Calu3 (cell line): ENCODE measurements around the gene SLCO1C1. TPM values are rescaled to one million over a fixed set of nuclear protein-coding genes. Genes with fewer than 3 reads are reported as not detected.

Source experiments
- BruUV-seq: library from RNA; stranded (reverse); fragments of 400-500 nt; replicated peaks from 2 replicates; lab custom pipeline; 2021; lab: Mats Ljungman, UMichigan
- CTCF ChIA-PET: fragments of 300-600 bp; sonication (Branson Sonifier 250); formaldehyde crosslinking; loops from one replicate; lab custom pipeline; 2022; ENCODE audit warnings: antibody characterized with exemption; lab: Charles Lee
- DNase-seq: peaks from one replicate; pipeline ENCODE4 v3.0.0; 2022
- H3K27ac Mint-ChIP-seq: one replicate; pipeline ENCODE4 v1.8.0; 2022; ENCODE audit warnings: mixed read lengths; ENCODE audit not compliant: unreplicated experiment
- H3K27me3 Mint-ChIP-seq: one replicate; pipeline ENCODE4 v1.8.0; 2022; ENCODE audit warnings: mixed read lengths; ENCODE audit not compliant: unreplicated experiment
- H3K36me3 Mint-ChIP-seq: one replicate; pipeline ENCODE4 v1.8.0; 2022; ENCODE audit warnings: mild to moderate bottlenecking, moderate library complexity, mixed read lengths; ENCODE audit not compliant: insufficient read depth, unreplicated experiment
- H3K4me1 Mint-ChIP-seq: one replicate; pipeline ENCODE4 v1.8.0; 2022; ENCODE audit warnings: mild to moderate bottlenecking, low read depth, mixed read lengths; ENCODE audit not compliant: unreplicated experiment
- H3K4me3 Mint-ChIP-seq: one replicate; pipeline ENCODE4 v1.8.0; 2022; ENCODE audit warnings: mild to moderate bottlenecking, low read depth, moderate library complexity, mixed read lengths; ENCODE audit not compliant: unreplicated experiment
- H3K9me3 Mint-ChIP-seq: one replicate; pipeline ENCODE4 v1.8.0; 2022; ENCODE audit warnings: low read depth, mixed read lengths; ENCODE audit not compliant: unreplicated experiment
- CTCF ChIP-seq: fragments of 200-600 bp; IDR thresholded peaks from one replicate; pipeline ENCODE4 v1.8.0; 2022; ENCODE audit warnings: antibody characterized with exemption; ENCODE audit not compliant: unreplicated experiment
- intact Hi-C: fragments of 100-400 bp; cut with micrococcal nuclease; formaldehyde crosslinking; loops from one replicate; pipeline ENCODE4 v1.10.0; 2022; ENCODE audit not compliant: unreplicated experiment
- total RNA-seq: library from RNA; stranded (reverse); gene quantifications from 2 replicates; pipeline ENCODE4 v1.2.3, GENCODE V29; 2022

The SLCO1C1 gene
- total RNA-seq, 1 experiment from 2014 or later = 0.80 TPM

GRCh38 chr12:20718294-20718693 is 23.2 kb downstream of the SLCO1C1 start:
- no peak for TF ChIP-seq CTCF

GRCh38 chr12:20722142-20722541 is 27.0 kb downstream of the SLCO1C1 start:
- CTCF ChIA-PET = no interaction called here
- H3K4me1 Mint-ChIP-seq = peaks cover 8% of the 10 kb centered on the region
- TF ChIP-seq CTCF = no peak
- no TSS peak for BruUV-seq
- intact Hi-C loops = no loop called here
- DNase-seq = no peak
- H3K9me3 Mint-ChIP-seq = no peaks in the 10 kb centered on the region
- no peak overlapping the region for H3K27ac Mint-ChIP-seq
- no peaks in the 10 kb centered on the region for H3K27me3 Mint-ChIP-seq
- H3K4me3 Mint-ChIP-seq = no peak overlapping the region
- H3K36me3 Mint-ChIP-seq = no peaks in the 10 kb centered on the region

More at GRCh38 chr12:20718294-20718693, 23.2 kb downstream of the SLCO1C1 start:
- intact Hi-C loops = no loop called here
- H3K9me3 Mint-ChIP-seq = no peaks in the 10 kb centered on the region
- no peaks in the 10 kb centered on the region for H3K36me3 Mint-ChIP-seq
- H3K4me3 Mint-ChIP-seq = no peak overlapping the region
- no TSS peak for BruUV-seq
- no peak for DNase-seq
- CTCF ChIA-PET = no interaction called here
- peaks cover 8% of the 10 kb centered on the region for H3K4me1 Mint-ChIP-seq
- no peak overlapping the region for H3K27ac Mint-ChIP-seq
- no peaks in the 10 kb centered on the region for H3K27me3 Mint-ChIP-seq

- CTCF ChIA-PET = no interaction called here
- intact Hi-C loops = loop anchor here (1.0 to 5.0 kb wide), 2 partner anchors 336 to 439 kb away; no protein-coding TSS in a partner anchor
- no peaks in the 10 kb centered on the region for H3K9me3 Mint-ChIP-seq
- H3K27me3 Mint-ChIP-seq = no peaks in the 10 kb centered on the region
- BruUV-seq = no TSS peak
- H3K4me3 Mint-ChIP-seq = no peak overlapping the region
- H3K36me3 Mint-ChIP-seq = no peaks in the 10 kb centered on the region
- DNase-seq = no peak
- TF ChIP-seq CTCF = no peak
- no peaks in the 10 kb centered on the region for H3K4me1 Mint-ChIP-seq
- no peak overlapping the region for H3K27ac Mint-ChIP-seq
Measured at GRCh38 chr12:20731274-20731673, 36.1 kb downstream of the SLCO1C1 start.

GRCh38 chr12:20740972-20741371 is 45.8 kb downstream of the SLCO1C1 start:
- intact Hi-C loops = no loop called here
- no peaks in the 10 kb centered on the region for H3K36me3 Mint-ChIP-seq
- TF ChIP-seq CTCF = no peak
- CTCF ChIA-PET = no interaction called here
- H3K27ac Mint-ChIP-seq = no peak overlapping the region
- H3K4me1 Mint-ChIP-seq = no peaks in the 10 kb centered on the region
- no TSS peak for BruUV-seq
- H3K27me3 Mint-ChIP-seq = no peaks in the 10 kb centered on the region
- no peaks in the 10 kb centered on the region for H3K9me3 Mint-ChIP-seq
- no peak overlapping the region for H3K4me3 Mint-ChIP-seq
- no peak for DNase-seq
